Stimulated activated CD4-positive, alpha-beta T cell treated with anti-CD3 and anti-CD28 coated beads, TNF-alpha, amount 100 ng/mL, for 48 hours (primary cell): ENCODE data around the gene CTNNBL1.
"Not testable (repeated sequence)": the region's sequence is repeated elsewhere in the genome, so short reads cannot be mapped to it uniquely, and the experiment has no call there.

Experiments
- DNase-seq, 3 donors: peaks; one replicate each; pipeline ENCODE4 v3.0.0-alpha.2; 2020; ENCODE audit warnings: low read depth in 3 of 3

Gene CTNNBL1

GRCh38 chr20:37852666-37853065 is 158.8 kb downstream of the CTNNBL1 start:
- no peak for DNase-seq

- no peak for DNase-seq
Measured at GRCh38 chr20:37853823-37854375, 160.1 kb downstream of the CTNNBL1 start.

- not testable (repeated sequence) for DNase-seq
Measured at GRCh38 chr20:37856034-37856433, 162.2 kb downstream of the CTNNBL1 start.

- no peak for DNase-seq
Measured at GRCh38 chr20:37856932-37857660, 163.3 kb downstream of the CTNNBL1 start.

GRCh38 chr20:37859406-37860171 is 165.8 kb downstream of the CTNNBL1 start:
- no peak for DNase-seq

GRCh38 chr20:37863289-37863688 is 169.5 kb downstream of the CTNNBL1 start:
- no peak for DNase-seq

GRCh38 chr20:37864298-37864697 is 170.5 kb downstream of the CTNNBL1 start:
- DNase-seq, result no peak

GRCh38 chr20:37866051-37866450 is 172.2 kb downstream of the CTNNBL1 start:
- no peak for DNase-seq

- DNase-seq, result no peak
Measured at GRCh38 chr20:37867289-37868195, 173.7 kb downstream of the CTNNBL1 start.

GRCh38 chr20:37868851-37869333 is 175.1 kb downstream of the CTNNBL1 start:
- no peak for DNase-seq

GRCh38 chr20:37869334-37869861 is 175.6 kb downstream of the CTNNBL1 start:
- DNase-seq, result no peak

- no peak for DNase-seq
Measured at GRCh38 chr20:37870294-37870693, 176.5 kb downstream of the CTNNBL1 start.

GRCh38 chr20:37871751-37872150 is 177.9 kb downstream of the CTNNBL1 start:
- no peak for DNase-seq

GRCh38 chr20:37872161-37872560 is 178.3 kb downstream of the CTNNBL1 start:
- DNase-seq, result no peak

GRCh38 chr20:37873884-37874283 is 180.1 kb downstream of the CTNNBL1 start:
- no peak for DNase-seq

GRCh38 chr20:37875460-37876175 is 181.8 kb downstream of the CTNNBL1 start:
- DNase-seq, result no peak

- DNase-seq, result no peak
Measured at GRCh38 chr20:37876863-37877262, 183.0 kb downstream of the CTNNBL1 start.

- no peak for DNase-seq
Measured at GRCh38 chr20:37877832-37878772, 184.3 kb downstream of the CTNNBL1 start.

- DNase-seq, result no peak
Measured at GRCh38 chr20:37878835-37879599, 185.2 kb downstream of the CTNNBL1 start.
